HCT116 (cell line): ENCODE measurements around the gene SEPTIN8.

ENCODE experiments used
- CTCF ChIP-seq, 3 experiments: fragments of 200-600 bp in 1 of 3; sonication (generic) in 1 of 3; IDR thresholded peaks in 2 of 3; conservative IDR thresholded peaks in 1 of 3; 2 replicates each; pipeline ENCODE4 v1.5.1; 2012 to 2017; ENCODE audit warnings: low read depth in 2 of 3, low read length in 2 of 3, antibody characterized with exemption in 1 of 3, borderline replicate concordance in 1 of 3, control low read depth in 1 of 3, mild to moderate bottlenecking in 1 of 3, mixed read lengths in 1 of 3, mixed run types in 1 of 3, moderate library complexity in 1 of 3; ENCODE audit not compliant: insufficient read depth in 1 of 3
- RAD21 ChIP-seq: IDR thresholded peaks from 2 replicates; pipeline ENCODE4 v1.6.1; 2012; ENCODE audit warnings: low read depth, mild to moderate bottlenecking
- REST ChIP-seq: IDR thresholded peaks from 2 replicates; pipeline ENCODE4 v1.6.1; 2012; ENCODE audit warnings: low read depth
- SIN3A ChIP-seq: IDR thresholded peaks from 2 replicates; pipeline ENCODE4 v1.6.1; 2012; ENCODE audit warnings: low read depth
- TF ChIP-seq, protein P1 (sequence below): IDR thresholded peaks from 2 replicates; pipeline ENCODE4 v1.6.1; 2011; ENCODE audit warnings: mild to moderate bottlenecking, low read length, moderate library complexity; ENCODE audit not compliant: insufficient replicate concordance; ENCODE audit errors: extremely low read depth

DNA sequence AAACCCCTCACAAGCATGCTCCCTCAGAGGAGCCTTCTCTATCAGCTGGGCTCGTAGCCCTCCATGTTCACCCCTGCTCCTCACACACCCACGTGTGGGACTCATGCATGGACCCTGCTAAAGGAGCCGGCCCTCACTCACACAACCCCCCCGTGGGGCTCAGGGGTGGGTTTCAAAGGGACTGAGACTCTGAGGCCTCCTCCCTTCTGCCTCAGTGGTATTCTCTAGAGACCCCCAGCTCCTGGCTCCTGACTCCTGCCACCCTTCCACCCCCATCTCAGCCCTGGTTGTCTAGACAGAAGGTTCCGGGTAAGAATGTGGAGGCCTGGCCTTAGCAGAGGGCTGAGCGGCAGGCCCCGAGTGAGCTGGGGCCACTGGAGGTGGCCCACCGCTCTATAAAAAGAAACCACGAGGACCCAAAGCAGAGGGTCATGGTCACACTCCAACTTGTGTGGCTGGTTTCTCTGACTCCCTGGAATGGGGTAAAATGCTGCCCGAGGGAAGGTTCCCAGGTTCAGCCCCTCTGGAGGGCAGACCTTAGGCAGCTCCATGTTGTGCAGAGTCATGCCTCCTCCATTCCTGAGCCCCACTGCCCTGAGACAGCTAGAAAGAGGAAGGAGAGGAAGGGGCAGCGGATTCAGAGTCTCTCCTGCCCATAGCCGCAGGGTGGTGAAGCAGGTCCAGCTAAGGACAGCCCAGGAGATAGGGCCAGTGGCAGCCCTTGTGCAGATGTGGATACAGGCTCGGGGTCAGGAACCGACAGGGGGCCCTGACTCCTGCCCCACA is 10.8 kb downstream of the SEPTIN8 start:
- TF ChIP-seq RAD21 (no peak), CTCF (IDR thresholded peaks at IDR 0.05 in 2 of 3, conservative IDR thresholded peaks at IDR 0.05 in 1 of 3; ENCODE audit: borderline replicate concordance in 1 of 3, insufficient read depth in 1 of 3, low read depth in 2 of 3, low read length in 2 of 3) (no peak), REST (no peak), SIN3A (no peak)
- TF ChIP-seq, protein P1, sequence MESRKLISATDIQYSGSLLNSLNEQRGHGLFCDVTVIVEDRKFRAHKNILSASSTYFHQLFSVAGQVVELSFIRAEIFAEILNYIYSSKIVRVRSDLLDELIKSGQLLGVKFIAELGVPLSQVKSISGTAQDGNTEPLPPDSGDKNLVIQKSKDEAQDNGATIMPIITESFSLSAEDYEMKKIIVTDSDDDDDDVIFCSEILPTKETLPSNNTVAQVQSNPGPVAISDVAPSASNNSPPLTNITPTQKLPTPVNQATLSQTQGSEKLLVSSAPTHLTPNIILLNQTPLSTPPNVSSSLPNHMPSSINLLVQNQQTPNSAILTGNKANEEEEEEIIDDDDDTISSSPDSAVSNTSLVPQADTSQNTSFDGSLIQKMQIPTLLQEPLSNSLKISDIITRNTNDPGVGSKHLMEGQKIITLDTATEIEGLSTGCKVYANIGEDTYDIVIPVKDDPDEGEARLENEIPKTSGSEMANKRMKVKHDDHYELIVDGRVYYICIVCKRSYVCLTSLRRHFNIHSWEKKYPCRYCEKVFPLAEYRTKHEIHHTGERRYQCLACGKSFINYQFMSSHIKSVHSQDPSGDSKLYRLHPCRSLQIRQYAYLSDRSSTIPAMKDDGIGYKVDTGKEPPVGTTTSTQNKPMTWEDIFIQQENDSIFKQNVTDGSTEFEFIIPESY = no peak
